IPS DF 6.9 (cell line): ENCODE results near the gene SLC8A3.

Experiments used
- DNase-seq: peaks from one replicate; pipeline ENCODE4 v3.0.0-alpha.2; 2013; ENCODE audit warnings: low read depth, low spot score
- H3K27ac ChIP-seq: one replicate; pipeline ENCODE4 v1.5.1; 2013; ENCODE audit warnings: low read length, control low read depth
- H3K27me3 ChIP-seq: 2 replicates; pipeline ENCODE4 v1.6.1; 2013; ENCODE audit warnings: mild to moderate bottlenecking, low read length; ENCODE audit not compliant: control insufficient read depth, insufficient read depth
- H3K36me3 ChIP-seq: 2 replicates; pipeline ENCODE4 v1.6.1; 2013; ENCODE audit warnings: low read length; ENCODE audit not compliant: control insufficient read depth, insufficient read depth
- H3K4me1 ChIP-seq: 2 replicates; pipeline ENCODE4 v1.6.1; 2013; ENCODE audit warnings: low read length; ENCODE audit not compliant: control insufficient read depth, insufficient read depth
- H3K4me3 ChIP-seq: 2 replicates; pipeline ENCODE4 v1.5.1; 2013; ENCODE audit warnings: mild to moderate bottlenecking, low read length
- H3K9me3 ChIP-seq: 2 replicates; pipeline ENCODE4 v1.6.1; 2013; ENCODE audit warnings: low read length, inconsistent platforms; ENCODE audit not compliant: control insufficient read depth, insufficient read depth
- WGBS: extraction: QIAGEN DNeasy Blood & Tissue Kit; methylation state at CpG from one replicate; pipeline ENCODE4 v1.1.7; 2013; ENCODE audit warnings: mixed read lengths, missing lambda C conversion rate; ENCODE audit not compliant: insufficient read length, insufficient coverage; 5-methylcytosine and 5-hydroxymethylcytosine counted together

Gene SLC8A3

DNA sequence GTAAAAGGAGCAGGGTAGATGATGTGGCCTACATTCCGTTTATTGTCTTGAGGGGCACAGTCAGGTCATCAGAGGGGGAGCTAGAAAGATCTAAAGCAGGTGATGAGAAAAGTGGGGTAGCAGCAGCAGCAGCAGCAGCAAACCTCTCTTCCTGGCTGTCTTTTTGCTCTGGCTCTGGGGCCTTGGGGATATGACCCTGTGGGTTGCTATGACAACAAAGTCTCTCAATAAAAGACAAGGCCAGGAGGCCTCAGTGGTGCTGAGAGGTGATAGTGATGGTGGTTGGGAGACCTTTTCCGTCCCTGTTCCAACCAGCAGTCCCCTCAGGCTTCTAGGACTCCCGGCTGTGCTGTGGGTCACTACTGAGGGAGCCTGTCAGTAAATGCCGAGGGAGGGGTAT, 138.6 kb downstream of the SLC8A3 start:
- no peak overlapping the region for H3K27ac ChIP-seq
- DNase-seq = no peak
- WGBS = no CpG with 5 or more reads among the region's 4 CpGs

GRCh38 chr14:70049605-70050004, 139.1 kb downstream of the SLC8A3 start:
- DNase-seq = no peak
- Histone ChIP-seq H3K9me3 (no peaks in the 10 kb centered on the region), H3K27me3 (no peaks in the 10 kb centered on the region), H3K27ac (no peak overlapping the region), H3K36me3 (no peaks in the 10 kb centered on the region), H3K4me3 (no peak overlapping the region), H3K4me1 (no peaks in the 10 kb centered on the region)
- WGBS = no CpG with 5 or more reads among the region's 3 CpGs

More for the DNA sequence above, 138.6 kb downstream of the SLC8A3 start:
- Histone ChIP-seq H3K9me3 (no peaks in the 10 kb centered on the region), H3K36me3 (no peaks in the 10 kb centered on the region), H3K4me1 (no peaks in the 10 kb centered on the region), H3K4me3 (no peak overlapping the region), H3K27me3 (no peaks in the 10 kb centered on the region)

DNA sequence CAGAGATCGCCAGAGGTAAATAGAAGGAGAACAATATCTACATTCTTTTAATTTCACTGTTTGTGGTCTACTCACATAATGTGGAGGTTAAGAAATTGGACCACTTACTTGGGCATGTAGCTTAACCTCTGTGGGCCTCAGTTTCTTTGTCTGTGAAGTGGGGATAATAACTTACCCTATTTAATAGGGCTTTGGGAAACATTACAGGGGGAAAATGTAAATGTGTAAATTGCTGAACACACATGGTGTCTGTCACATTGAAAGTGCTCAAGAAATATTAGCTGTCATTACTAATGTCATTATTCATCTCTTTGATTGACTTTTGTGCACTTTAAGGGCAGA, 140.5 kb downstream of the SLC8A3 start:
- Histone ChIP-seq H3K36me3 (no peaks in the 10 kb centered on the region), H3K27me3 (no peaks in the 10 kb centered on the region), H3K27ac (no peak overlapping the region), H3K9me3 (no peaks in the 10 kb centered on the region), H3K4me1 (no peaks in the 10 kb centered on the region), H3K4me3 (no peak overlapping the region)
- WGBS = no CpG with 5 or more reads among the region's 1 CpG
- no peak for DNase-seq

DNA sequence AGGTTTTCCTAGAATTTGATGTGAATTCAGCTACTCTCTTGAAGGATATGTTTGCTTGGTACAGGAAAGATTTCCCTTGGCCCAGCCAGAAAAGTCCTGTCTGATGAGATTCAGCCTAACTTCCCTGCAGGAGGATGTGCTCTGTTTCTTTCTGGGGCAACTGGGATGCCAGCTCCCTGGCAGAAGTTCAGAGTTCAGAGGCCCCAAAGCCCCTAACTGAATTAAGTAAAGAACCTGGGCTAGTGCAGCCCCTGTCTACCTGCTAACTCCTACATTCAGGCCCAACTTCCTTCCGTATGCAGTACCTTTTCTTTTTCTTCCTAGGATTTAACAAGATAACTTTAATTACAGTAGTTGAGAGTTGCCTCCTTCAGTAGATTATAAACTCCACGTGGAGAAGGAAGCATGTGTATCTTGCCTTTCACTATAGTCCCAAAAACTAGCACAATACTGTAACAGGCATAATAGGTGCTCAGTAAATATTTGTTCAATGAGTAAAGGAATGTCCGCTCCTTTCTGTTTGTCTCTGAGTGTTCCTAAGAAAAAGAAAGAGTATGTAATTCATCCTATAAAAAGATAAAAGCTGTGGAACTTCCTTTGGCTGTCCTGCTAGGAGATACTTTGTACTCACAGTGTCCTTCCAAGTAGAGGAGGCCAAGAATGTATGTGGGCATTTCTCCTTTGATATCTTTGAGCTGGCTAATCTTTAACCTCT, 141.0 kb downstream of the SLC8A3 start:
- Histone ChIP-seq H3K27me3 (no peaks in the 10 kb centered on the region), H3K27ac (no peak overlapping the region), H3K4me1 (no peaks in the 10 kb centered on the region; the same call in 1 of the 2 replicates), H3K9me3 (no peaks in the 10 kb centered on the region), H3K4me3 (no peak overlapping the region), H3K36me3 (no peaks in the 10 kb centered on the region)
- no peak for DNase-seq
- WGBS = no CpG with 5 or more reads among the region's 3 CpGs

GRCh38 chr14:70045844-70046535, 142.8 kb downstream of the SLC8A3 start:
- DNase-seq = peak; percentile 61
- no CpG with 5 or more reads among the region's 22 CpGs for WGBS
- Histone ChIP-seq H3K9me3 (no peaks in the 10 kb centered on the region), H3K27ac (no peak overlapping the region), H3K4me3 (no peak overlapping the region), H3K27me3 (no peaks in the 10 kb centered on the region), H3K4me1 (no peaks in the 10 kb centered on the region; the same call in 1 of the 2 replicates), H3K36me3 (no peaks in the 10 kb centered on the region)

- H3K9me3 ChIP-seq = no peaks in the 10 kb centered on the region
- H3K27ac ChIP-seq = no peak overlapping the region
- H3K27me3 ChIP-seq = no peaks in the 10 kb centered on the region
- WGBS = no CpG with 5 or more reads among the region's 4 CpGs
- no peak for DNase-seq
- H3K36me3 ChIP-seq = no peaks in the 10 kb centered on the region
- no peak overlapping the region for H3K4me3 ChIP-seq
- H3K4me1 ChIP-seq = no peaks in the 10 kb centered on the region; the same call in 1 of the 2 replicates
Measured at GRCh38 chr14:70045310-70045709, 143.4 kb downstream of the SLC8A3 start.

- no peak overlapping the region for H3K27ac ChIP-seq
- H3K4me3 ChIP-seq = no peak overlapping the region
- no peaks in the 10 kb centered on the region; the same call in 1 of the 2 replicates for H3K4me1 ChIP-seq
- H3K36me3 ChIP-seq = no peaks in the 10 kb centered on the region
- H3K9me3 ChIP-seq = no peaks in the 10 kb centered on the region
- no peaks in the 10 kb centered on the region for H3K27me3 ChIP-seq
- no peak for DNase-seq
- WGBS = no CpG with 5 or more reads among the region's 2 CpGs
Measured at GRCh38 chr14:70043001-70043400, 145.8 kb downstream of the SLC8A3 start.

GRCh38 chr14:70036665-70037064, 152.1 kb downstream of the SLC8A3 start:
- Histone ChIP-seq H3K36me3 (no peaks in the 10 kb centered on the region), H3K27me3 (no peaks in the 10 kb centered on the region), H3K27ac (no peak overlapping the region), H3K4me3 (no peak overlapping the region), H3K4me1 (peaks cover 5% of the 10 kb centered on the region), H3K9me3 (no peaks in the 10 kb centered on the region)
- WGBS = no CpG with 5 or more reads among the region's 1 CpG
- DNase-seq = no peak

DNA sequence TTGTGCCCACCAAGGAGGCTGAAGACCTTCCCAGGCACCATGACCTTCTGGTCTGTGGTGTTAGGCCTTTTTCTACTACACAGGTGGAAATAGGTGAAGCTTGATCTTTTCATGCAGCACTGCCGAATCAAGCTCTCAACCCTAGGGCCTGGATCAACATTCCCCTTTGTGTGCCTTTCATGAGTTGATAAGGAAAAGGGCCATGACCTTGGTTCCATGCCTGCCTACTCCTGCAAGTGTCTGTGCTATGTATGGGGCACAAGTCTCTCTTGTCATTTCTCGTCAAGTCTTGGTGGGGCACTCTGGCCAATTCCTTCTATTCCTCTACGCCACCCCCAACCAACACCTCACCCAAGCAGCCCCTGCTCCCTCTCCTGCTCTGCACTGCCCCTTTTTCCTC, 154.5 kb downstream of the SLC8A3 start:
- no peaks in the 10 kb centered on the region for H3K27me3 ChIP-seq
- no peaks in the 10 kb centered on the region for H3K9me3 ChIP-seq
- no peak overlapping the region for H3K4me3 ChIP-seq
- no peaks in the 10 kb centered on the region for H3K36me3 ChIP-seq
- peaks cover 5% of the 10 kb centered on the region for H3K4me1 ChIP-seq
- no peak for DNase-seq
- WGBS = no CpG with 5 or more reads among the region's 3 CpGs
- no peak overlapping the region for H3K27ac ChIP-seq

DNA sequence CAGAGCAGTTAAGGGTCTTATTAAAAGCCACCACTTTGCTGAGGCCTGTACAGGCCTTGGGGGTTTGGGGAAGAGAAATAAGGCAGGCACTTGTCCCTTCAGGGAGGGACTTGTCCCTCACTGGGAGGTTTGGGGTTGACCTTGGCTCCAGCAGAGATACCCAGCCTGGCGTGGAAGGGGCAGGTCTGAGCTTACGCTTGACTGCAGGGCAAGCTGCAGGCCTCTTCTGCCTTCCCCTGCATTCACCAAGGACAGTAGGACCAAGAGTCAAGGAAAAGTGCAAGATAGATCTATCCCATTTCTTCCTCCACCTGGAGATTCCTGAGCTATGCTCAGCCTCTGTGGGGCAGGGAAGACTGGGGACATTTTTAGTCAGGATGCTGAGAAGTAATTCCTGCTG, 155.2 kb downstream of the SLC8A3 start:
- no peak for DNase-seq
- no peaks in the 10 kb centered on the region for H3K36me3 ChIP-seq
- WGBS = no CpG with 5 or more reads among the region's 2 CpGs
- H3K9me3 ChIP-seq = no peaks in the 10 kb centered on the region
- no peaks in the 10 kb centered on the region for H3K27me3 ChIP-seq
- no peak overlapping the region for H3K4me3 ChIP-seq
- H3K4me1 ChIP-seq = peaks cover 5% of the 10 kb centered on the region
- H3K27ac ChIP-seq = no peak overlapping the region

GRCh38 chr14:70033116-70033515, 155.6 kb downstream of the SLC8A3 start:
- Histone ChIP-seq H3K27me3 (no peaks in the 10 kb centered on the region), H3K36me3 (no peaks in the 10 kb centered on the region), H3K4me1 (peaks cover 5% of the 10 kb centered on the region), H3K27ac (no peak overlapping the region), H3K4me3 (no peak overlapping the region), H3K9me3 (no peaks in the 10 kb centered on the region)
- DNase-seq = no peak
- no CpG with 5 or more reads among the region's 8 CpGs for WGBS
